Measurements from ENCODE around the gene PLD6.

PLD6 gene

DNA sequence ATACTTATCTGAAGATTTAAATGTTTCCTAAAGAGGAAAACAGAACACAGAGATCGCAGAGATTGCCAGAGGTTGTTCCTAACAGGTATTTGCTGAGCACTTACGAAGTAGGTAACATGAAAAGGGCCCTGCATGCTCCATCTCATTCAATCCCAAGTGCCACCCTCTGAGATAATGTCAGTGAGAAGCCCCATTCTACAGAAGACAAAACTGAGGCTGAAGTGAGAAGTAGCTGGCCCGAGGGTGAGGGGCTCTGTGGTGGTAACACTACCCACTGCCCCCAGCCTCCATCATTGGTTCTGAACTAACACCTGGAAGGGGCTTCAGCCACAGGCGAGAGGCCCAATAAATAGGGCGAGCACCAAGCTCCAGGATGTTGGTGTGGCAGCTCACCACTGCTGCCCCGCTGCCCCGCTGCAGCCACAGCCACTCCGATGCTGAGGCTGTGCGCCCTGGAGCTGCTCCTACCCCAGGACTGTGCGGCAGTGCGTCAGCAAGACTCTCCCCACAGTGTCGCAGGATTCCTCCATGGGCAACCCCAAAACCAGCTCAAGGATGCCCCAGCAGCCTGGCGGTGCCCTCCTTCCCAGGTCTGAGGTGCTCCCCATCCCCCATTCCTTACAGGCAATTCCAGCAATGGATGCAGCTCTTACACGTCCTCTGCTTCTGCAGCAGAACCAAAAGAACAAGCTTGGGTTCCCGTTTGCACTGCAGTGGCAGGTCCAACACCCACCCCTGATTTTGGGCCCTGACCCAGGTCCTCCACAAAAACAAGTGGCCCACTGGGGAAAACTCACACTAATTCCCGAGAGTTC is 20.5 kb upstream of the PLD6 start:
- DNase-seq = no peak

DNA sequence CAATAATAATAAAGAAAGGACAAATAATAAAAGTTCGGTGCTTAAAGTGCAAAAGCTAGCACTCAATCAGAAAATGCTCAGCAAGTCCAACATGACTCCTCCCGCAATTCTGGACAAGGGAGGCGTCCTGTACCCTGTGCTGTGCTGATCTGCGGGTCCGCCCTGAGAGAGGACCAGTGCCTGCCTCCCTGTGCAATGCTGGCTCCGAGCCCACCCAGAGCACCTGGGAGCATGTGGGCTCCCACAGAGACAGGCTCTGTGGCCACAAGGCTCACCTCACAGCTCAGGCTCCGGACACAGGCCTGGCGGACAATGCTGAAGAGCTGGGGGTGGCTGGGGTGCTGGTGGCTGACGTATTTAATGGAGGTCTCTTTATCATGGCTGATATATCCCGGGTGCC is 19.8 kb upstream of the PLD6 start:
- no peak for DNase-seq

- no peak for DNase-seq
Measured at GRCh38 chr17:17224137-17224536, 18.0 kb upstream of the PLD6 start.

- DNase-seq = no peak
Measured at GRCh38 chr17:17223736-17224135, 17.6 kb upstream of the PLD6 start.

DNA sequence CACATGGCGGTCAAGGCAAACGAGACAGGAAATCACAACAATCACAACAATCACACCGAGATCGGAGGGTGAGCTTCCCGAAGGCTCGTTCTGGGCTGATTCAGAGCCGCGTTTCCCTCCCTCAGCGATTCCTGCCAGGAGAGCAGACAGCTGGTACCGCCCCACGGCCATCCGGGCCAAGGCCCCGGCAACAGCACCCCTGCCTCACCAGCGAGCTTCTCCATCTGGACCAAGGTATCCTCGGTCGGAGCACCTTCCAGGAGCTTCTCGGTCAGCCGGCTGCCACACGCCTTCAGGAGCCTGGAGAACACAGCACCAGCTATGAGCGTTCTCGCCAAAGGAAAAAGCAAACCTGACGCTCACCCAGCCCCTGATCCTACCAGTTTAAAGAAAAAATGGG is 15.2 kb upstream of the PLD6 start:
- DNase-seq = no peak

DNA sequence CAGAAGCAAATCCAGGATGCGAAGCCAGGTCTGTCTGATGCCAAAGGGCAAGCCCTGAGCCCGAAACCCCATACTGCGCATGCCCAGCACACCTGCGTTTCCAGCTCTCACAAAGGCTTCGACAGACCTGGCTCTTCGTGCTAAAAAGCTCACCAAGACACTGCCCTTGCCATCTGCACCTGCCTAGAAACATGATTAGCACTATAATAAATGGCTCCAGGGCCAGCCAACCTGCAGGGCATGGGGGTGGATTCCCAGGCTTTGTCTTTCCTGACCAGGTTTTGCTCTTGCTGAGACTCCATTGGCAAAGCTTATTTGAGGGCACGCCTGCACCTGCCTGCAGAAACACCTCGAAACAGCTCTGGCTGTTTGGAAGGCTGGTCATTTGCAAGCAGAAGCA is 14.4 kb upstream of the PLD6 start:
- DNase-seq = no peak

DNA sequence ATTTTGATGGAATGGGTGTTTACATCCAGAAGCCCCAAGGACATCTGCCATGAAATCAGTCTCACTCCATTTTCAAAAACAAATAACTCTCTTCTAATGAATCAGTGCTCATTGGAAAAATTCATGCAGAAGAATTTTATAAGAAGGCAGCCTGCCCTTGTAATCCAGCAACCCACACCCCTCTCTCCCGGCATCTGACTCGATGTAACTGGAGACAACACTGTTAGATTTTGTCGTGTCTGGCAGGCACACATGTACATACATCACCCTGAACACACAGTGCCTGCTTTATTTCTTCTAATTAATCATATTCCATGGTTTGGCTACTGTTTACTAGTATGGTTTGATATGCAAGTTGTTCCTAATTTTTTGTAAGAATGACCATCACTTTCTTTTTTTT is 11.9 kb upstream of the PLD6 start:
- no peak for DNase-seq

GRCh38 chr17:17216776-17217175 is 10.6 kb upstream of the PLD6 start:
- DNase-seq = no peak

GRCh38 chr17:17216236-17216635 is 10.1 kb upstream of the PLD6 start:
- DNase-seq = no peak

GRCh38 chr17:17215575-17215974 is 9.4 kb upstream of the PLD6 start:
- no peak for DNase-seq

DNA sequence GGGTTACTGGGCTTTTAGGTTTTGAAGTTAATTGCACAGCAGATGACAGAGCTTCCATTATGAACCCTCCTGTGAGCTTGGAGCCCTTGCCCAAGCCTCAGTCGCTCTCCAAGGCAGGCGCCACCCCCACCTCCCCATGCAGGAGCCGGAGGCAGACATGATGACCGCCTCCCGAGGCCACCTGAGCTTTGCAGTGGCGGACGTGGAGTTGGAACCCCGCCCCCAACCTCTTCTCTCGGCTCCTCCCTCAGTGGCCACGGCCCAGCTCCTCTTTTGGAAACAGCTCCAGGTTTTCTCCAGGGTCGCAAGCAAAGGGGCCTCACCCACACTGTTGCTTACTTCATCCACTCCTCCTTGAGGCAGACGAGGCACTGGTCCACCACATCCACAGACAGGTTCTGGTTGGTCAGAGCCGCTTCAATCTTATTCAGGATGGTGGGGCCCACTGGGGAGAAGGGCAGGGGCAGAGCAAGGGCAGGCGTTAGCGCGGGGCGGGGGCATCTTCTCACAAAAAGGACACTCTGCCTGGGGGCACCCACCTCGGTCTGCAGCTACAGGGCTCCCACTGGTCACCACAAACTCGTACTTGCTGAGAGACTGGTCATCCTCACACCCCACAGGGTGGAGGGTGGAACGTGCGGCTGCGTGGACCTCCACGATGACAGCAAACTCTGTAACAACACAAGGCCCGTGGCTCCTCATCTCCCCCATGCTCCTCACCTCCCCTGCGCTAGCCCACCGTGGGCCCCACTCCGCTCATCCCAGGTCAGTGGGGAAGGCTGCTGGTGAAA is 8.7 kb upstream of the PLD6 start:
- DNase-seq = no peak

GRCh38 chr17:17213775-17214174 is 7.6 kb upstream of the PLD6 start:
- no peak for DNase-seq

DNA sequence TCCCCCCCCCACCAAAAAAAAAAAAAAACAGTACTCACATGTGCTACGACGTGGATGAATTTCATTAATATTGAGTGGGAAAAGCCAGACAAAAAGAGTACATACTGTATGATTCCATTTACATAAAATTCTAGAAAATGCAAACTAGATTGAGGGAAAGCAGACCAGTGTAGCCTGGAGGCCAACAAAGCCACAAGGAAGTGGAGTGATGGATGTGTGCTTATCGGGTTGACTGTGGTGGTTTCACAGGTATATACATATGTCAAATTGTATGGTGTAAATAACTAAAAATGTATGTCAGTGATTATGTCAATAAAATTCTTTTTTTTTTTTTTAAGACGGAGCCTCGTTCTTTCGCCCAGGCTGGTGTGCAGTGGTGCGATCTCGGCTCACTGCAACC is 1.9 kb upstream of the PLD6 start:
- no peak for DNase-seq

GRCh38 chr17:17206913-17207335 is 791 bp upstream of the PLD6 start:
- no peak for DNase-seq

GRCh38 chr17:17205368-17206123 is 587 bp downstream of the PLD6 start:
- peak; percentile 58 for DNase-seq

DNA sequence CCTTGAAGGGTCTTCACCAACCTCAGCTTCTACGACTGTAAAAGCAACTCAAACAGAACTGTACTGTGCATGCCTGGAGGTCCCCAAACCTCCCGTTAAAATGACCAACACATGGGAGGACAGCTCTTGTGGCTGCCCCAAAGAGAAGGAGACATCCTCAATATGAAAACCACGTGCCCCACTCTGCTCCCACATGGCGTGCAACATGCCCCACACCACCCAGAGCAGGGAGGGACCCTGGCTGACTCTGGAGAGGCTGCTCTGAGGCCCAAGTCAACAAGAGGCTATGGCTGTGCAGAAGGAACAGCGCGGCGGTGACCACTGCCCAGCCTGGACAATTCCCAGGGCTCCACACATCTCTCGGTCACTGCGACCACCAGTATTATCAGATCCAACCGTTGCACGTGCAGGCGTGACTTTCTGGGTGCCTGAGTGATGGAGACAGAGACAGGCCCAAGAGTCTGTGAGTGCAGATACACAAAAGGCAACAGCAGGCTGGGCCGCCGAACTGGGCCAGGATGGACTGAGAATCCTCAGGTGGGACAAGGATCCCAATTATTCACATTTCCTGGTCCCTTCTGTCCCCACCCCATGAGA is 1.4 kb downstream of the PLD6 start:
- DNase-seq = no peak

- no peak for DNase-seq
Measured at GRCh38 chr17:17204041-17204591, 2.0 kb downstream of the PLD6 start.

- DNase-seq = no peak
Measured at GRCh38 chr17:17203173-17203730, 2.9 kb downstream of the PLD6 start.

- DNase-seq = no peak
Measured at GRCh38 chr17:17201907-17202306, 4.2 kb downstream of the PLD6 start.

DNA sequence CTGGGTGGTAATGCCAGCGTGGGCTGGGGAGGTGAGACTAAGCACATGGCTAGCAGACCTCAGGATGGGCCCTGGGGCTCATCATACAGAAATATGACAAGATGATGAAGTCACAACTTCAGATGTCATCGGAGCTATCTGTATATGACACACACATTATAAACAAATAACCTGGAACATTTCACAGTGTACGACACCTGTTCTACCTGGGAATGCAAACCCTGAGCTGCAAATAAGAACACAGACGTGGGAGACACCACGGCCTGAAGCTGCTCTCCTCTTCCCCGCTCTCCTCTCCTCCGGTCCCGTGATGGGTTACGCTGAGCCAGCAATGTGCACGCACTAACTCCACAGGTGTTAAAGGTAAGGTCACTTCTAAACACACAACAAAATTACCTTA is 4.9 kb downstream of the PLD6 start:
- DNase-seq = no peak

DNA sequence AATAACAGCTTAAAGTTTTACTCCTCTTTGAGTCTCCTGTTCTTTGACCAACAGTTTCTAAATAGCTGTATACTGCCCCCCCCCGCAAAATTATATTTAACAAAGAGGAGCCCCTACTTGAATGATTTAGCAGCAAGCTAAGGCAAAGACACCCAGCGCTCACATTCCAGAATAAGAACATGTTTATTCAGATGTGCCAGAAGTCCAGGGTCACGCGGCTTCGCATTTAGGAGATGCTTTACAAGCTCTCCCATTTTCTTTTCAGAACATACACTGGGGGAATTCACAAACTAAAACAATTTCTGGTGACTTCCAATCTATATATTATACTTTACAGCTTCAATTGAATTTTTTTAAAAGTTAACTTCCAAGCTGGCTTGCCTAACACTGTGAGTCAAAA is 5.3 kb downstream of the PLD6 start:
- DNase-seq = no peak

- DNase-seq = no peak
Measured at GRCh38 chr17:17200311-17200710, 5.8 kb downstream of the PLD6 start.

DNA sequence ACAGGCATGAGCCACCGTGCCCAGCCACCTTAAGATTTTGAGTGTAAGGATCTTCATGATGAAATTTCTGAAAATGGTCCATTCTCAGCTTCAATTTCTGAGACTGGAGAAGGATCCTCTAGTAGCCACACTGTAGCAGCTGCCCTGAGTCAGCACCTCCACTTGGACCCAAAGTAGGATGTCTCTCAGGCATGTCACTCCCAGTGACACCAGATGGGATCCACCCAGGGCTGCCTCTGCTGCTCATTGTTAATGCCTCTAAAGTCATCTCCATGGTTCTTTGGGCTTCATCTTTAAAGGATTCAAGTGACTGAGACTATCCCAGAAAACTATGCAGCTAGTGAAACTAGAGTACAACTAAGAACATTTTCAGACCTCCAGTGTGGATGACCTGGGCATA is 7.9 kb downstream of the PLD6 start:
- DNase-seq = no peak
